Measurements from ENCODE around the gene RAB3B. TPM values are rescaled to one million over a fixed set of nuclear protein-coding genes. Genes with fewer than 3 reads are reported as not detected.

RAB3B gene
- total and polyA plus RNA-seq, 9 of the 15 experiments (the other 6 are each of a cell fraction or from before 2014, with no cell fraction given): 0.07 to 0.47 (median 0.27) TPM

- POLR2A ChIA-PET: interaction anchor here (0.6 to 4.6 kb wide), 13 partner anchors 8 to 246 kb away, joined by 3 to 47 read pairs (median 3); no protein-coding TSS in a partner anchor
- H3K36me3 ChIP-seq (ENCODE audit: control insufficient read depth, insufficient read depth, low read length): peaks cover 18% of the 10 kb centered on the region
- in situ Hi-C loops (cut with MboI): no loop called here
- intact Hi-C loops (cut with micrococcal nuclease): loop anchor here (2.0 to 5.0 kb wide), 5 partner anchors 27 to 905 kb away; partner anchors contain the start of gene CDKN2C
- ATAC-seq (peak; percentile 47), DNase-seq (ENCODE audit: extremely low read depth in 1 of 4, low spot score in 3 of 4) (peak in 2 of 4 experiments; percentile 40 to 62), FAIRE-seq (no peak)
- WGBS (ENCODE audit: insufficient coverage, low coverage, missing lambda C conversion rate): under 1% methylated on average over 21 of the region's 21 CpGs
- peak overlapping the region; percentile 98 to 99 for H3K9ac ChIP-seq (ENCODE audit: insufficient read depth in 1 of 2, low read depth in 2 of 2, low read length in 2 of 2)
- peaks cover 7 to 18% of the 10 kb centered on the region in 2 experiments; a peak in 4 of 5 replicates for H3K4me1 ChIP-seq (replicated peaks in 1 of 2; ENCODE audit: control insufficient read depth in 2 of 2, insufficient read depth in 2 of 2, low read length in 2 of 2)
- H2AFZ ChIP-seq (ENCODE audit: low read depth, low read length): peak overlapping the region; percentile 86
- CTCF ChIA-PET (ENCODE audit: low intra/inter-chr PET ratio): no interaction called here
- no peaks in the 10 kb centered on the region for H4K20me1 ChIP-seq (replicated peaks; ENCODE audit: control insufficient read depth, insufficient read depth, low read length)
- no peaks in the 10 kb centered on the region for H3K9me3 ChIP-seq (replicated peaks; ENCODE audit: control insufficient read depth, insufficient read depth, low read depth, low read length)
- H3K79me2 ChIP-seq (ENCODE audit: control insufficient read depth, insufficient read depth, low read length): peaks cover 59% of the 10 kb centered on the region
- peak overlapping the region; percentile 78 for H3K4me3 ChIP-seq
- H3K27me3 ChIP-seq (ENCODE audit: control insufficient read depth in 2 of 2, insufficient read depth in 2 of 2, low read length in 2 of 2): no peaks in the 10 kb centered on the region
- TSS peak; percentile 50 for BruUV-seq (replicated peaks)
- peak overlapping the region; percentile 98 for H3K27ac ChIP-seq (ENCODE audit: extremely low read depth, low read depth, low read length)
- no peaks in the 10 kb centered on the region for H3K9me1 ChIP-seq (ENCODE audit: control insufficient read depth, insufficient read depth, low read length)
- peak overlapping the region; percentile 97 for H3K4me2 ChIP-seq (ENCODE audit: insufficient read depth, low read length)
- TF ChIP-seq SUPT5H (IDR thresholded peaks at IDR 0.05) (no peak), RFX1 (IDR thresholded peaks at IDR 0.05) (peak; percentile 17; the same call in 1 of the 2 replicates), NCOA4 (IDR thresholded peaks at IDR 0.05; ENCODE audit: partially characterized antibody) (no peak), MCM2 (IDR thresholded peaks at IDR 0.05; ENCODE audit: low read depth) (no peak), UBTF (IDR thresholded peaks at IDR 0.05; ENCODE audit: borderline replicate concordance in 1 of 2, low read depth in 2 of 2, low read length in 2 of 2) (peak; percentile 22 to 48; a peak in 3 of 4 replicates), TAF9B (IDR thresholded peaks at IDR 0.05; ENCODE audit: partially characterized antibody) (peak; percentile 49), ZZZ3 (IDR thresholded peaks at IDR 0.05) (no peak; the same call in 1 of the 2 replicates), ZNF583 (CRISPR knock-in tag; IDR thresholded peaks at IDR 0.05) (no peak), POLR2AphosphoS2 (IDR thresholded peaks at IDR 0.05; ENCODE audit: low read length) (no peak), ZNF263 (CRISPR knock-in tag; IDR thresholded peaks at IDR 0.05; ENCODE audit: borderline replicate concordance) (no peak), ZFP1 (CRISPR knock-in tag; IDR thresholded peaks at IDR 0.05) (no peak), FOXK1 (CRISPR knock-in tag; IDR thresholded peaks at IDR 0.05; ENCODE audit: borderline replicate concordance) (peak; percentile 95; the same call in 1 of the 2 replicates), RBM39 (optimal IDR thresholded peaks at IDR 0.05; ENCODE audit: low read depth, low read length) (no peak), ZNF436 (CRISPR knock-in tag; IDR thresholded peaks at IDR 0.05) (no peak), RUNX1 (IDR thresholded peaks at IDR 0.05; ENCODE audit: low read depth) (no peak)
- TF ChIP-seq, protein P1, sequence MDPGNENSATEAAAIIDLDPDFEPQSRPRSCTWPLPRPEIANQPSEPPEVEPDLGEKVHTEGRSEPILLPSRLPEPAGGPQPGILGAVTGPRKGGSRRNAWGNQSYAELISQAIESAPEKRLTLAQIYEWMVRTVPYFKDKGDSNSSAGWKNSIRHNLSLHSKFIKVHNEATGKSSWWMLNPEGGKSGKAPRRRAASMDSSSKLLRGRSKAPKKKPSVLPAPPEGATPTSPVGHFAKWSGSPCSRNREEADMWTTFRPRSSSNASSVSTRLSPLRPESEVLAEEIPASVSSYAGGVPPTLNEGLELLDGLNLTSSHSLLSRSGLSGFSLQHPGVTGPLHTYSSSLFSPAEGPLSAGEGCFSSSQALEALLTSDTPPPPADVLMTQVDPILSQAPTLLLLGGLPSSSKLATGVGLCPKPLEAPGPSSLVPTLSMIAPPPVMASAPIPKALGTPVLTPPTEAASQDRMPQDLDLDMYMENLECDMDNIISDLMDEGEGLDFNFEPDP (CRISPR knock-in tag; IDR thresholded peaks at IDR 0.05): no peak
- TF ChIP-seq, protein P2, sequence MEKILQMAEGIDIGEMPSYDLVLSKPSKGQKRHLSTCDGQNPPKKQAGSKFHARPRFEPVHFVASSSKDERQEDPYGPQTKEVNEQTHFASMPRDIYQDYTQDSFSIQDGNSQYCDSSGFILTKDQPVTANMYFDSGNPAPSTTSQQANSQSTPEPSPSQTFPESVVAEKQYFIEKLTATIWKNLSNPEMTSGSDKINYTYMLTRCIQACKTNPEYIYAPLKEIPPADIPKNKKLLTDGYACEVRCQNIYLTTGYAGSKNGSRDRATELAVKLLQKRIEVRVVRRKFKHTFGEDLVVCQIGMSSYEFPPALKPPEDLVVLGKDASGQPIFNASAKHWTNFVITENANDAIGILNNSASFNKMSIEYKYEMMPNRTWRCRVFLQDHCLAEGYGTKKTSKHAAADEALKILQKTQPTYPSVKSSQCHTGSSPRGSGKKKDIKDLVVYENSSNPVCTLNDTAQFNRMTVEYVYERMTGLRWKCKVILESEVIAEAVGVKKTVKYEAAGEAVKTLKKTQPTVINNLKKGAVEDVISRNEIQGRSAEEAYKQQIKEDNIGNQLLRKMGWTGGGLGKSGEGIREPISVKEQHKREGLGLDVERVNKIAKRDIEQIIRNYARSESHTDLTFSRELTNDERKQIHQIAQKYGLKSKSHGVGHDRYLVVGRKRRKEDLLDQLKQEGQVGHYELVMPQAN (IDR thresholded peaks at IDR 0.05; ENCODE audit: borderline replicate concordance): peak; percentile 55
Measured at GRCh38 chr1:51877434-51878307, 112.8 kb downstream of the RAB3B start.
